GM12872 (cell line): ENCODE data around the gene GTF2H4.

Experiments used
- CTCF ChIP-seq: IDR thresholded peaks from 3 replicates; pipeline ENCODE4 v1.5.1; 2011; ENCODE audit warnings: low read depth, mild to moderate bottlenecking, low read length, moderate library complexity; ENCODE audit not compliant: insufficient read depth

GTF2H4 gene

GRCh38 chr6:30942338-30943060, 34.5 kb downstream of the GTF2H4 start:
- TF ChIP-seq CTCF, result no peak

GRCh38 chr6:30944051-30944450, 36.0 kb downstream of the GTF2H4 start:
- TF ChIP-seq CTCF, result no peak

GRCh38 chr6:30945281-30945680, 37.3 kb downstream of the GTF2H4 start:
- no peak for TF ChIP-seq CTCF

GRCh38 chr6:30947231-30947630, 39.2 kb downstream of the GTF2H4 start:
- no peak for TF ChIP-seq CTCF

GRCh38 chr6:30948811-30949210, 40.8 kb downstream of the GTF2H4 start:
- no peak for TF ChIP-seq CTCF

- no peak for TF ChIP-seq CTCF
These were observed 44.0 kb downstream of the GTF2H4 start for GRCh38 chr6:30951907-30952469.

GRCh38 chr6:30954631-30955366, 46.8 kb downstream of the GTF2H4 start:
- no peak for TF ChIP-seq CTCF
